ENCODE results near the gene DNM3.

DNM3 gene

DNA sequence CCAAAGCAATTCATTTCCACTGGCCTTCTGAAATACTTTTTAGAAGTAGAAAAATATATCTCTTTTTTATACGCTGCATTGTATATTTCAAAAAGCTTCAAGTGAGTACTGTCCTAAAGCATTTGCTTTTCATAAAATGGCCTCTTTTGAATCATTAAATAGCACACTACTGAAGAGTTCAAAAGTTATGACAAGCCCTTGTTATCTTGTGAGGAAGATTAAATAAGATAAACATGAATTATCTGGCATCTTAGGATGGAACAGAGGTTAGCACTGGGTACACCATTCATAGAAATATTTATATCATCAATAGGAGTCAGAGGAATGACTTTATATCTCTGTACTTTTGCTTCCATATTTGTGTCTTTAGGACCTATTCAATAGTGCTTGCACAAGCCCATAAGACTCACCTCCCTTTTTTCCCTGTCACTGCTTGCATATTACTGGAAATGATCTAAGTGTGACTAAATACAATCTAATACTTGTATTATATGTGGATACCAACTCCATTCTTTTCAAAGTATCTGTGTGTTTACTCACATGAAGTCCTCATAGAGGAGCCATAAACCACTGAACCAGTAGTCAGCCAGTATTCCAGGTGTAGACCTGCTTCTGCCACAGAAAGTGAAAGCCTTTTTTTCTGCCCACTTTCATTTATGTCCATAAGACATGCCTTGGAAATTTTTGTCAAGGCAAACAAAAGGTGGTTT is 305.0 kb downstream of the DNM3 start:
- no peak overlapping the region for H3K27ac ChIP-seq (ENCODE audit: insufficient read depth in 1 of 2, low read depth in 1 of 2, low read length in 2 of 2, poor library complexity in 1 of 2, severe bottlenecking in 2 of 2)
- H3K27me3 ChIP-seq (replicated peaks in 2 of 5; ENCODE audit: control insufficient read depth in 4 of 5, insufficient read depth in 5 of 5, low read length in 4 of 5): no peaks in the 10 kb centered on the region
- WGBS (ENCODE audit: insufficient coverage): no CpG with 5 or more reads among the region's 1 CpG
- H3K4me3 ChIP-seq (ENCODE audit: control insufficient read depth in 1 of 7, extremely low read depth in 1 of 7, insufficient read depth in 4 of 7, low read depth in 2 of 7, low read length in 6 of 7): no peak overlapping the region
- peaks cover 0 to 13% (median 7%) of the 10 kb centered on the region in 4 experiments for H3K4me1 ChIP-seq (ENCODE audit: control extremely low read depth in 1 of 4, control insufficient read depth in 4 of 4, insufficient read depth in 4 of 4, low read length in 3 of 4)
- ChIA-PET POLR2A (no interaction called here), CTCF (no interaction called here)
- no peak for DNase-seq
- no peaks in the 10 kb centered on the region for H3K9me3 ChIP-seq (ENCODE audit: control extremely low read depth in 1 of 5, control insufficient read depth in 4 of 5, insufficient read depth in 2 of 5, low read depth in 1 of 5, low read length in 4 of 5)
- H3K36me3 ChIP-seq (ENCODE audit: control insufficient read depth in 4 of 4, insufficient read depth in 4 of 4, low read length in 3 of 4): no peaks in the 10 kb centered on the region

DNA sequence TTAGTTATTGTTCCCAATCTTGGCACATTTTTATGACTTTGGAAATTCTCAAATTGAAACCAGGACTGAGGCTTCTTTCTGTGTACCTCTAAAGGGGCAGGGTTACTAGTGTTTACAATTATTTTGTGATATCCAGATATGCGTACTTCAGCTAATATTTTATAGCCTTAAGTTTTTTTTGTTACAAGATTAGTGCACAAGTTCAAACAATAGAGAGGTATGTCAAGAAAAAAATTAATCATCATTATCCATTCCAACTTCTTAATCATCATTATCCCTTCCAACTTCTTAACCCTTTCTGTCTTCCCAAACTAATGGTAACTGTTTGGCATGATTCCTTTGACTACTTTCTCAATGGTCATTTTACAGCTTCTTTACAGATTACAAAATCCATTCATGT is 306.2 kb downstream of the DNM3 start:
- WGBS (ENCODE audit: insufficient coverage): no CpG with 5 or more reads among the region's 1 CpG
- no peaks in the 10 kb centered on the region for H3K9me3 ChIP-seq (ENCODE audit: control extremely low read depth in 1 of 5, control insufficient read depth in 4 of 5, insufficient read depth in 2 of 5, low read depth in 1 of 5, low read length in 4 of 5)
- POLR2A ChIA-PET: no interaction called here
- no peaks in the 10 kb centered on the region for H3K27me3 ChIP-seq (replicated peaks in 2 of 5; ENCODE audit: control insufficient read depth in 4 of 5, insufficient read depth in 5 of 5, low read length in 4 of 5)
- no peaks in the 10 kb centered on the region for H3K36me3 ChIP-seq (ENCODE audit: control insufficient read depth in 4 of 4, insufficient read depth in 4 of 4, low read length in 3 of 4)
- peaks cover 0 to 13% (median 7%) of the 10 kb centered on the region in 4 experiments for H3K4me1 ChIP-seq (ENCODE audit: control extremely low read depth in 1 of 4, control insufficient read depth in 4 of 4, insufficient read depth in 4 of 4, low read length in 3 of 4)
- CTCF ChIA-PET: interaction anchor here (1.0 to 1.6 kb wide), 3 partner anchors 14 to 254 kb away, joined by 3 to 4 read pairs (median 3); no protein-coding TSS in a partner anchor
- no peak overlapping the region for H3K27ac ChIP-seq (ENCODE audit: insufficient read depth in 1 of 2, low read depth in 1 of 2, low read length in 2 of 2, poor library complexity in 1 of 2, severe bottlenecking in 2 of 2)
- H3K4me3 ChIP-seq (ENCODE audit: control insufficient read depth in 1 of 7, extremely low read depth in 1 of 7, insufficient read depth in 4 of 7, low read depth in 2 of 7, low read length in 6 of 7): no peak overlapping the region
- DNase-seq: no peak

DNA sequence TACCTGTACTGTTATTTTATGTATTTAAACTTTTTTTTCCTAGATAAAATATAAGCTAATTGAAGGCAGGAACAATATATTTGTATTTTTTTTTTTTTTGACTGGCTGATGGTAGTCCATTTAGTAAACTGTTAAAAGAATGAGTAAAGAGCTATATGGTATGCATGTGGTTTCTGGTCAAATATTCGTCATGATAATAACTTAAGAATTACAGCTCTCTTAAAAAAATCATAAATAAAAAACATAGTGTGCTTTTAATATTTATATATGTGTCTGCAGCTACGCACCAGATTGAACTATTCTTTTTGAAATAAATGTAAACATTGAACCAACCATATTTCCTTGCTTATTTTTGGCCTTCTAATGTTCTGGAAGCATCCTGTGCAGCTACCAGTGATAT is 306.9 kb downstream of the DNM3 start:
- H3K4me3 ChIP-seq (ENCODE audit: control insufficient read depth in 1 of 7, extremely low read depth in 1 of 7, insufficient read depth in 4 of 7, low read depth in 2 of 7, low read length in 6 of 7): no peak overlapping the region
- DNase-seq: no peak
- POLR2A ChIA-PET: no interaction called here
- H3K36me3 ChIP-seq (ENCODE audit: control insufficient read depth in 4 of 4, insufficient read depth in 4 of 4, low read length in 3 of 4): no peaks in the 10 kb centered on the region
- CTCF ChIA-PET: interaction anchor here (1.0 to 1.6 kb wide), 3 partner anchors 9 to 254 kb away, joined by 3 to 4 read pairs (median 3); no protein-coding TSS in a partner anchor
- H3K9me3 ChIP-seq (ENCODE audit: control extremely low read depth in 1 of 5, control insufficient read depth in 4 of 5, insufficient read depth in 2 of 5, low read depth in 1 of 5, low read length in 4 of 5): no peaks in the 10 kb centered on the region
- H3K4me1 ChIP-seq (ENCODE audit: control extremely low read depth in 1 of 4, control insufficient read depth in 4 of 4, insufficient read depth in 4 of 4, low read length in 3 of 4): peaks cover 0 to 13% (median 7%) of the 10 kb centered on the region in 4 experiments
- H3K27me3 ChIP-seq (replicated peaks in 2 of 5; ENCODE audit: control insufficient read depth in 4 of 5, insufficient read depth in 5 of 5, low read length in 4 of 5): no peaks in the 10 kb centered on the region
- WGBS (ENCODE audit: insufficient coverage): no CpG with 5 or more reads among the region's 2 CpGs
- no peak overlapping the region for H3K27ac ChIP-seq (ENCODE audit: insufficient read depth in 1 of 2, low read depth in 1 of 2, low read length in 2 of 2, poor library complexity in 1 of 2, severe bottlenecking in 2 of 2)

DNA sequence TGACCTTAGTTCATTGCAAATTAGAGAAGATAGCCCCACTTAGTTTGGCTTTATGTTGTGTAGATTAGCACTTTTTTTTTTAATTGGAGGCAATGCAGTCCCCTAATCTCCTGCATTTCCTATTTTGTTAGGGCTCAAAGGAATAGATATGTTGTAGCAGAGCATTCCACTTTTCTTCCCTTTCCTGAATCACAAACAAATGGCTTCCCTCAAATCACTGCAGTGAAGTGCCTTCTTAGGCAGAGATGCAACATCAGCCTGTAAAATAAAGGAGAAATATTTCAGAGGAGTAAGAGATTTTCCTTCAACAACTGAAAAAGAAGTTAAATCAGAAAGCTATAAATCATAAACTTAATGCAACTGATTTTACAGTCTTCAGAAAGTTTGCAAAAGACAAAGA is 307.4 kb downstream of the DNM3 start:
- Histone ChIP-seq H3K27me3 (replicated peaks in 2 of 5; ENCODE audit: control insufficient read depth in 4 of 5, insufficient read depth in 5 of 5, low read length in 4 of 5) (no peaks in the 10 kb centered on the region), H3K9me3 (ENCODE audit: control extremely low read depth in 1 of 5, control insufficient read depth in 4 of 5, insufficient read depth in 2 of 5, low read depth in 1 of 5, low read length in 4 of 5) (no peaks in the 10 kb centered on the region), H3K4me3 (ENCODE audit: control insufficient read depth in 1 of 7, extremely low read depth in 1 of 7, insufficient read depth in 4 of 7, low read depth in 2 of 7, low read length in 6 of 7) (no peak overlapping the region), H3K4me1 (ENCODE audit: control extremely low read depth in 1 of 4, control insufficient read depth in 4 of 4, insufficient read depth in 4 of 4, low read length in 3 of 4) (peaks cover 0 to 13% (median 7%) of the 10 kb centered on the region in 4 experiments), H3K36me3 (ENCODE audit: control insufficient read depth in 4 of 4, insufficient read depth in 4 of 4, low read length in 3 of 4) (no peaks in the 10 kb centered on the region), H3K27ac (ENCODE audit: insufficient read depth in 1 of 2, low read depth in 1 of 2, low read length in 2 of 2, poor library complexity in 1 of 2, severe bottlenecking in 2 of 2) (no peak overlapping the region)
- no peak for DNase-seq
- ChIA-PET POLR2A (no interaction called here), CTCF (interaction anchor here (1.5 to 1.7 kb wide), 3 partner anchors 8 to 15 kb away, joined by 3 to 5 read pairs (median 4); no protein-coding TSS in a partner anchor)

DNA sequence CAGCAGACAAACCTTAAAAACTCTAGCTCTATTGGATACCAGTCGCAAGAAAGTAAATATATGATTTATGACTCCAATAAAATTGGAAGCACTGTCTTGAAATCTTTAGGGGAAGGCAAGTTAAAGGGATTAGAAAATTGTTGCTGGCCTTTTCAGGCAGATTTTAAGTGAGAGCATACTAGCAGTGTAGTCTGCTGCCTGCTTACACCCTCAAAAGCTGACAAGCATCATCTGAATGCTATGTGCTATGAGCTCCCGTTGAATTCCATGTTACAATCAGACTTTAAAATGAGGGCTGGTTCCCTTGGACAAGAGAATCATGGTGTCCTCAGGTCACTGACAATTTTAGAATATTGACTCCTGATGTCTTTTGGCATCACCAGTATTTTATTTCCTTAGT is 308.0 kb downstream of the DNM3 start:
- ChIA-PET POLR2A (no interaction called here), CTCF (interaction anchor here (1.3 to 1.7 kb wide), 3 partner anchors 7 to 16 kb away, joined by 3 to 5 read pairs (median 3); no protein-coding TSS in a partner anchor)
- Histone ChIP-seq H3K36me3 (ENCODE audit: control insufficient read depth in 4 of 4, insufficient read depth in 4 of 4, low read length in 3 of 4) (no peaks in the 10 kb centered on the region), H3K27me3 (replicated peaks in 2 of 5; ENCODE audit: control insufficient read depth in 4 of 5, insufficient read depth in 5 of 5, low read length in 4 of 5) (no peaks in the 10 kb centered on the region), H3K27ac (ENCODE audit: insufficient read depth in 1 of 2, low read depth in 1 of 2, low read length in 2 of 2, poor library complexity in 1 of 2, severe bottlenecking in 2 of 2) (no peak overlapping the region), H3K4me1 (ENCODE audit: control extremely low read depth in 1 of 4, control insufficient read depth in 4 of 4, insufficient read depth in 4 of 4, low read length in 3 of 4) (peaks cover 0 to 14% (median 9%) of the 10 kb centered on the region in 4 experiments), H3K4me3 (ENCODE audit: control insufficient read depth in 1 of 7, extremely low read depth in 1 of 7, insufficient read depth in 4 of 7, low read depth in 2 of 7, low read length in 6 of 7) (no peak overlapping the region), H3K9me3 (ENCODE audit: control extremely low read depth in 1 of 5, control insufficient read depth in 4 of 5, insufficient read depth in 2 of 5, low read depth in 1 of 5, low read length in 4 of 5) (no peaks in the 10 kb centered on the region)
- WGBS (ENCODE audit: insufficient coverage): 100% methylated on average over 1 of the region's 2 CpGs
- DNase-seq: no peak

DNA sequence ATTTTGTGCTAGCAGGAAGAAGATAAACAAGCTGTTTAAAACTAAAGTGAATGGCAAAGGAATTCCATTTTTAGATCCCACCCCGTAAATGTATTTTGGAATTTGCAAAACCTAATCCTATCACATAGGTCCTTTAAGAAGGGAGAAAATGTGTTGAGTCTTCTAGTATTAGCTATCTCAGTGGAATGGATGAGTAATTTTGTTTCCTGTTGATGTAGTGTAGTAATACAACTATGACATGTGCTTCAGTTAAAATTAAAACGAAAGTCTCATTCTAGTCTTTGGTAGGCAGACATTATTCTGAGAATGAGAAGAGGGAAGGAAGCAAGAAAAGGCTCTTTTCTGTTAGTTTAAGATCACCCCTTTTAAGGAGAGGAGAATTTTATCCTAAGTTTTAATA is 313.3 kb downstream of the DNM3 start:
- Histone ChIP-seq H3K4me3 (ENCODE audit: control insufficient read depth in 1 of 7, extremely low read depth in 1 of 7, insufficient read depth in 4 of 7, low read depth in 2 of 7, low read length in 6 of 7) (no peak overlapping the region), H3K4me1 (ENCODE audit: control extremely low read depth in 1 of 4, control insufficient read depth in 4 of 4, insufficient read depth in 4 of 4, low read length in 3 of 4) (peaks cover 0 to 9% (median 5%) of the 10 kb centered on the region in 4 experiments), H3K36me3 (ENCODE audit: control insufficient read depth in 4 of 4, insufficient read depth in 4 of 4, low read length in 3 of 4) (no peaks in the 10 kb centered on the region), H3K9me3 (ENCODE audit: control extremely low read depth in 1 of 5, control insufficient read depth in 4 of 5, insufficient read depth in 2 of 5, low read depth in 1 of 5, low read length in 4 of 5) (no peaks in the 10 kb centered on the region), H3K27me3 (replicated peaks in 2 of 5; ENCODE audit: control insufficient read depth in 4 of 5, insufficient read depth in 5 of 5, low read length in 4 of 5) (no peaks in the 10 kb centered on the region), H3K27ac (ENCODE audit: insufficient read depth in 1 of 2, low read depth in 1 of 2, low read length in 2 of 2, poor library complexity in 1 of 2, severe bottlenecking in 2 of 2) (peak overlapping the region; percentile 42 to 62)
- WGBS (ENCODE audit: insufficient coverage): no CpG with 5 or more reads among the region's 2 CpGs
- peak; percentile 3 to 56 (median 44) for DNase-seq
- ChIA-PET POLR2A (no interaction called here), CTCF (no interaction called here)

DNA sequence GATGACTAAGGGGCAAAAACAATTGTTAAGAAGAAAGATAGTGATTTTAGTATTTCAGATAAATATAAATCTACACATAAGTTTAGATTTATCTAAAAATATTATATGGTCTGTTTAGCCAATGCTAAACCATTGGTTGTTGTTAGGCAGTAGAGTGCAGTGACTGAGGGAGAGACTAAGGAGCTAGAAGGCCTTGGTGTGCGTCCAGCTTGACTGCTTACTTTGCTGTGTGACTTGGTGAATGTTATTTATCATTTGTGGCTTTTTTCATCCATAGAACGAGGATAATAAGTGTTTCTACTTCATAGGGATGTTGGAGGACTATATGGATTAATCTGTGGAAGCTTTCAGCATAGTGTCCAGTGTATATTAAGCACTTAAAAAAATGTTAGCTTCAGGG is 314.5 kb downstream of the DNM3 start:
- no peak for DNase-seq
- Histone ChIP-seq H3K27me3 (replicated peaks in 2 of 5; ENCODE audit: control insufficient read depth in 4 of 5, insufficient read depth in 5 of 5, low read length in 4 of 5) (no peaks in the 10 kb centered on the region), H3K27ac (ENCODE audit: insufficient read depth in 1 of 2, low read depth in 1 of 2, low read length in 2 of 2, poor library complexity in 1 of 2, severe bottlenecking in 2 of 2) (no peak overlapping the region), H3K36me3 (ENCODE audit: control insufficient read depth in 4 of 4, insufficient read depth in 4 of 4, low read length in 3 of 4) (no peaks in the 10 kb centered on the region), H3K4me3 (ENCODE audit: control insufficient read depth in 1 of 7, extremely low read depth in 1 of 7, insufficient read depth in 4 of 7, low read depth in 2 of 7, low read length in 6 of 7) (no peak overlapping the region), H3K4me1 (ENCODE audit: control extremely low read depth in 1 of 4, control insufficient read depth in 4 of 4, insufficient read depth in 4 of 4, low read length in 3 of 4) (peaks cover 0 to 9% (median 5%) of the 10 kb centered on the region in 4 experiments), H3K9me3 (ENCODE audit: control extremely low read depth in 1 of 5, control insufficient read depth in 4 of 5, insufficient read depth in 2 of 5, low read depth in 1 of 5, low read length in 4 of 5) (no peaks in the 10 kb centered on the region)
- POLR2A ChIA-PET: no interaction called here
- CTCF ChIA-PET: interaction anchor here (1.0 kb wide), 1 partner anchor 10 kb away, joined by 4 read pairs; no protein-coding TSS in a partner anchor
- WGBS (ENCODE audit: insufficient coverage): 100% methylated on average over 1 of the region's 2 CpGs

Data from common myeloid progenitor, CD34-positive (primary cell).